AG10803 (cell line): ENCODE measurements around the gene MIPEP.

Source experiments
- DNase-seq: peaks from one replicate; pipeline ENCODE4 v3.0.0; 2010; ENCODE audit warnings: low read depth
- H3K4me3 ChIP-seq: 2 replicates; pipeline ENCODE4 v1.5.1; 2011; ENCODE audit warnings: mild to moderate bottlenecking, low read length, control low read depth
- TF ChIP-seq, protein P1 (sequence below): conservative IDR thresholded peaks from 2 replicates; pipeline ENCODE4 v1.5.1; 2011; ENCODE audit warnings: mild to moderate bottlenecking, low read length, control low read depth, inconsistent platforms

The MIPEP gene

DNA sequence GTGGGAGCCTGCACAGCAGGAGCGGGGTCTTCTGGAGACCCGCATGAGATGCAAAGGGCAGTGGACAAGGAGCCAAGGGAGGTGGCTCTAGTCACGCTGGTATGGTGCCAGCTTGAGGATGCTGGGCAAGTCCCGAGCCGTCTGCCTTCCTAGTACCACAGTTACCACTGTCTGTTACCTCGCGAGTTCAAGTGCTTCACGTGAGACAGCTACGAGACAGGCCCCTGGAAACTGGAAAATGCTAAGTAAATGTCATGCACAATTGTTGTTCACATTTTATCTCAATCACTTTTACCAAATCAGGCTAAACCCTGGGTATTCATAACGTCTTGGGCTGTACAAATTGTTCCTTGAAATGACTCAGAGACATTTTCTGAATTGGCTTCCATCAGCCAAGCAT is 163.3 kb downstream of the MIPEP start:
- TF ChIP-seq, protein P1, sequence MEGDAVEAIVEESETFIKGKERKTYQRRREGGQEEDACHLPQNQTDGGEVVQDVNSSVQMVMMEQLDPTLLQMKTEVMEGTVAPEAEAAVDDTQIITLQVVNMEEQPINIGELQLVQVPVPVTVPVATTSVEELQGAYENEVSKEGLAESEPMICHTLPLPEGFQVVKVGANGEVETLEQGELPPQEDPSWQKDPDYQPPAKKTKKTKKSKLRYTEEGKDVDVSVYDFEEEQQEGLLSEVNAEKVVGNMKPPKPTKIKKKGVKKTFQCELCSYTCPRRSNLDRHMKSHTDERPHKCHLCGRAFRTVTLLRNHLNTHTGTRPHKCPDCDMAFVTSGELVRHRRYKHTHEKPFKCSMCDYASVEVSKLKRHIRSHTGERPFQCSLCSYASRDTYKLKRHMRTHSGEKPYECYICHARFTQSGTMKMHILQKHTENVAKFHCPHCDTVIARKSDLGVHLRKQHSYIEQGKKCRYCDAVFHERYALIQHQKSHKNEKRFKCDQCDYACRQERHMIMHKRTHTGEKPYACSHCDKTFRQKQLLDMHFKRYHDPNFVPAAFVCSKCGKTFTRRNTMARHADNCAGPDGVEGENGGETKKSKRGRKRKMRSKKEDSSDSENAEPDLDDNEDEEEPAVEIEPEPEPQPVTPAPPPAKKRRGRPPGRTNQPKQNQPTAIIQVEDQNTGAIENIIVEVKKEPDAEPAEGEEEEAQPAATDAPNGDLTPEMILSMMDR = no peak
- no peak overlapping the region for H3K4me3 ChIP-seq
- DNase-seq = no peak

DNA sequence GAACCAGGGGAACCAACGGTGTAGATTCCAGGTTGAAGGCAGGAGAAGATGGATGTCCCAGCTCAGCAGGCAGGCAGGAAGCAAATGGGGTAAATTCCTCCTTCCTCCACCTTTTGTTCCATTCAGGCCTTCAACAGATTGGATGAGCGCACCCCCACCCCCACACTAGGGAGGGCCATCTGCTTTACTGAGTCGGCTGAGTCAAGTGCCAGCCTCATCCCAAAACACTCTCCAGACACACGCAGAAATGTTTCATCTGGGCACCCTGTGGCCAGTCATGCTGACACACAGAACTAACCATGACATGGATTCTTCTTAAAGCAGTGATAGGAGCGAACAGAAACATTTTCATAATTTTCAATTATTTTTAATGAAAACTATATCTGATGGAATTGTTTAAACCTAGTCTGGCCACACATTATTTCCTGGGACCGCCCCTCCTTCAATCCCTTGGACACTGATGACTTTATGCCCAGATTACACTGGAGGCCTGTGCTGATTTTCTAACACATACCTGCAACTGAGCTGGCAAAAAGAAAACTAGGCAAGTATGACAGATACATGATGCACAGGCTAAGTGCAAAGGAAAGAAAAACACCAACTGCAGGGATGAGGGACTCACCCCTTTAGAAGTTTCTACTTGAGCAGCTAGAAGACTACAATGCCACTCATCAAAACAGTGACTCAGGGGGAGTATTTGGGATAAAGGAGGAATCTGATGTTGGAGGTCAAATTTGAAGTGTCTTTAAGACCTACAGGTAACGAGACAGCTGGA is 164.8 kb downstream of the MIPEP start:
- TF ChIP-seq, protein P1 = no peak
- DNase-seq = no peak
- no peak overlapping the region for H3K4me3 ChIP-seq

DNA sequence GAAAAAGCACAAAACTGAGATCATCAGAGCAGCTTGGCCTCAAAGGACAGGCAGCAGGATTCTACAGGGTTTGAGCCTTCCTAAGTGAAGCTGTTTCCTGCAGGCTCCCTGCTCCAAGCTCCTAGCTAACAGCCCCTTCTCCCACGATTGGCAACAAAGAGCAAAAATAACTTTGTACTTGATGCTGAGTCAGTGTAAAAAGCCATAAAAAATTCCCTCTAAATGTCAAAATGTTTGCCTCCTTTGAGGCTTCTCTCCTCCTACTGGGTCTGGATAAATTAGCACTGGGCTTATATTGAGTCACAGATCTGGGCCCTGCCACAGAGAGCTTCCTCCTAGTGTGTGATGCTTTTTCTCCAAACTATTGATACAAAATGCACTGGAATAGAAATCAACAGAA is 165.7 kb downstream of the MIPEP start:
- TF ChIP-seq, protein P1 = peak; percentile 21
- no peak overlapping the region for H3K4me3 ChIP-seq
- peak; percentile 68 for DNase-seq

DNA sequence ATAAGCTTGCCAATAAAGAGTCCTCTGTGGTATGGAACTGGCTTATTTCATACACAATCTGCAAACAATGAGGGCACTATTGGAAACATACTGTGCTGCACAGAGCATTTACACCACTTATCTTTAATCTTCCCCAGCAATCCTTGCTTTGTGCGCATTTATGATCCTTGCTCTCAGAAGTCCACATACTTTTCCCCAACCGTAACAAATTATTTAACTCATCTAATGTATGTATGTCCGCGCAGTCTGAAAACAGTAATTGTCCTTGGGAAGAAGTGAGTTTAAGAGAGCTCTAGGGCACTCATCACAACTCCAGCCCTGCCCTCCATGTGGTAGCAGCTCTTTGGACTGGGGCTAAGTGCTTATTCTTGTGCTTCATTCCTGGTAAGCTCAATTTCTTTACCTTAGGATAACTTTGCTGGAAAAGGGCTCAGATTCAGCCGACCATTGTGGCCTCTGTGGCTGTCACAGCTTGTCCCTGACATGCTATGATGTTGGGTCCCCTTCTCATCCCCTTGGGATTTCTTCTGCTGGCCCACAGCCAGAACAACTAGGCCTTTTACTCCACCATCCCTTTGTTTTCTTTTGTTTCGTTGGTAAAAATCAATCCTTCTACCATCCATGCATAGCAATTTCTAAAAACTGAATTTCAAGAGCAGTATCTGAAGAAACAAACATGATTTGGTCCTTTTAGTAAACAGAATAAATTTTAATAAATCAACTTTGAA is 166.3 kb downstream of the MIPEP start:
- no peak overlapping the region for H3K4me3 ChIP-seq
- TF ChIP-seq, protein P1 = no peak
- DNase-seq = no peak

DNA sequence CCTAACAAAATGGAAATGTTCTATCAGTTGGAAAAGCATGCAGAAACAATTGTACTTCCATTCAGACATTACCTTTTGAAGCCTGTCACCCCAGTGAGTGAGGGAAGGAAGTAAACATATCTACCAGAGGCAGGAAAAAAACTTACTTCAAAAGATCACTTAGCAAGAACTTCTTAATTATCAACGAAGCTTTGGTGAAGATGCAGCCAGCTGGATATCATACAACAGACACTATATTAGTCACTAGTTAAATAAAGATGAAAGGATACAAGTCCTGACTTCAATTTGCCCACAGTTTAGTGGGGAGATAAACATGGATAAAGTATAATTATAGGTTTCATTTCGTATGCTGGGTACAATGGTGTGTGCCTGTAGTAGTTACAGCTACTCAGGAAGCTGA is 170.2 kb downstream of the MIPEP start:
- DNase-seq = no peak
- H3K4me3 ChIP-seq = no peak overlapping the region
- TF ChIP-seq, protein P1 = no peak

DNA sequence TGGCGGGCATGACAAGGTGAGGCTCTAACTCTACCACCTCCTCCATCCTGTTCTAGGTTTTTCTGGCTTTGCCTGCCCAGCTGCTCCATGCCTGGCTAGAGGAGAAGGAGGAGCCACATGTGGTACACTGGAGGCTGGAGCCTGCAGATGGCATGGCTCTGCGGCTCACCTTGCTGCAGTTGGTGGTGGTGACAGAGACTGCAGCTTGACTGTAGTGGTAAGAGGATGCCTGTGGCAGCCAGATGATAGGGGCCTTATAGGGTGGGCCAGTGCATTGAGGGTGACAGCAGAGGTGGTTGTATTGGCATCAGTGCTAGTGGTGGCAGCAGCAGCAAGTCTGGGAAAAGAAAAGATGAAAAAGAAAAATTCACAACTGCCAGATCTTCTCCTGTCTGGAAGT is 172.8 kb downstream of the MIPEP start:
- TF ChIP-seq, protein P1 = no peak
- H3K4me3 ChIP-seq = no peak overlapping the region
- DNase-seq = no peak

DNA sequence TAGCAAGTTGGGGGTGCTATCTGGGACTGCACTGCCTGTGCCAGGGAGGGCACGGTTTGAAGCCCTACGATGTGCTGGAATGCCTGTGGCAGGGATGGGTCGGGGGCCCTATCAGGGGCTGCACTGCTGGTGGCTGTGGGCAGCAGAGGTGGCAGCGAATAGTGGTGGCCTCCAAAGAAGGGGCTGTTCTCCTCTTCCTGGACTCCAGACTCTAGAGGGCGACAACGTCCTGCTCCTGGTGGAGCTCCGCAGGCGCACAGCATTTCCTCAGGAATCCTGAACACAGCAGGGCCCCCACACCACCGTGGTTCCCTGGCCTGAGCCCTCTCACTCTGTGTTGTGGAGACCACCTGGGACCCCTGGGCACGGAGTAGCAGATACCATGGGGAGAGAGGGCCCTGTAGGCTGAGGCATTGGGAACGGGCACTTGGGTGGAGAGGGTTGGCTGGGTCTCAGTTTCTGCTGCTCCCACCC is 173.4 kb downstream of the MIPEP start:
- no peak for DNase-seq
- no peak overlapping the region for H3K4me3 ChIP-seq
- TF ChIP-seq, protein P1 = peak; percentile 43
